Measurements from ENCODE around the gene HOXD13. TPM values are rescaled to one million over a fixed set of nuclear protein-coding genes. Genes with fewer than 3 reads are reported as not detected.
A peak's percentile ranks its signal among the peaks of the same experiment; 100 is the strongest.

The HOXD13 gene
- total and polyA plus RNA-seq, 2 of the 13 experiments (the other 11 are each of a cell fraction or from before 2014, with no cell fraction given) = not detected

- TF ChIP-seq, protein P1, sequence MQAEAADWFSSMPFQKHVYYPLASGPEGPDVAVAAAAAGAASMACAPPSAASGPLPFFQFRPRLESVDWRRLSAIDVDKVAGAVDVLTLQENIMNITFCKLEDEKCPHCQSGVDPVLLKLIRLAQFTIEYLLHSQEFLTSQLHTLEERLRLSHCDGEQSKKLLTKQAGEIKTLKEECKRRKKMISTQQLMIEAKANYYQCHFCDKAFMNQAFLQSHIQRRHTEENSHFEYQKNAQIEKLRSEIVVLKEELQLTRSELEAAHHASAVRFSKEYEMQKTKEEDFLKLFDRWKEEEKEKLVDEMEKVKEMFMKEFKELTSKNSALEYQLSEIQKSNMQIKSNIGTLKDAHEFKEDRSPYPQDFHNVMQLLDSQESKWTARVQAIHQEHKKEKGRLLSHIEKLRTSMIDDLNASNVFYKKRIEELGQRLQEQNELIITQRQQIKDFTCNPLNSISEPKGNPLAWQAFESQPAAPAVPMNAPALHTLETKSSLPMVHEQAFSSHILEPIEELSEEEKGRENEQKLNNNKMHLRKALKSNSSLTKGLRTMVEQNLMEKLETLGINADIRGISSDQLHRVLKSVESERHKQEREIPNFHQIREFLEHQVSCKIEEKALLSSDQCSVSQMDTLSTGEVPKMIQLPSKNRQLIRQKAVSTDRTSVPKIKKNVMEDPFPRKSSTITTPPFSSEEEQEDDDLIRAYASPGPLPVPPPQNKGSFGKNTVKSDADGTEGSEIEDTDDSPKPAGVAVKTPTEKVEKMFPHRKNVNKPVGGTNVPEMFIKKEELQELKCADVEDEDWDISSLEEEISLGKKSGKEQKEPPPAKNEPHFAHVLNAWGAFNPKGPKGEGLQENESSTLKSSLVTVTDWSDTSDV (CRISPR knock-in tag; IDR thresholded peaks at IDR 0.05) = no peak
- TF ChIP-seq, protein P2, sequence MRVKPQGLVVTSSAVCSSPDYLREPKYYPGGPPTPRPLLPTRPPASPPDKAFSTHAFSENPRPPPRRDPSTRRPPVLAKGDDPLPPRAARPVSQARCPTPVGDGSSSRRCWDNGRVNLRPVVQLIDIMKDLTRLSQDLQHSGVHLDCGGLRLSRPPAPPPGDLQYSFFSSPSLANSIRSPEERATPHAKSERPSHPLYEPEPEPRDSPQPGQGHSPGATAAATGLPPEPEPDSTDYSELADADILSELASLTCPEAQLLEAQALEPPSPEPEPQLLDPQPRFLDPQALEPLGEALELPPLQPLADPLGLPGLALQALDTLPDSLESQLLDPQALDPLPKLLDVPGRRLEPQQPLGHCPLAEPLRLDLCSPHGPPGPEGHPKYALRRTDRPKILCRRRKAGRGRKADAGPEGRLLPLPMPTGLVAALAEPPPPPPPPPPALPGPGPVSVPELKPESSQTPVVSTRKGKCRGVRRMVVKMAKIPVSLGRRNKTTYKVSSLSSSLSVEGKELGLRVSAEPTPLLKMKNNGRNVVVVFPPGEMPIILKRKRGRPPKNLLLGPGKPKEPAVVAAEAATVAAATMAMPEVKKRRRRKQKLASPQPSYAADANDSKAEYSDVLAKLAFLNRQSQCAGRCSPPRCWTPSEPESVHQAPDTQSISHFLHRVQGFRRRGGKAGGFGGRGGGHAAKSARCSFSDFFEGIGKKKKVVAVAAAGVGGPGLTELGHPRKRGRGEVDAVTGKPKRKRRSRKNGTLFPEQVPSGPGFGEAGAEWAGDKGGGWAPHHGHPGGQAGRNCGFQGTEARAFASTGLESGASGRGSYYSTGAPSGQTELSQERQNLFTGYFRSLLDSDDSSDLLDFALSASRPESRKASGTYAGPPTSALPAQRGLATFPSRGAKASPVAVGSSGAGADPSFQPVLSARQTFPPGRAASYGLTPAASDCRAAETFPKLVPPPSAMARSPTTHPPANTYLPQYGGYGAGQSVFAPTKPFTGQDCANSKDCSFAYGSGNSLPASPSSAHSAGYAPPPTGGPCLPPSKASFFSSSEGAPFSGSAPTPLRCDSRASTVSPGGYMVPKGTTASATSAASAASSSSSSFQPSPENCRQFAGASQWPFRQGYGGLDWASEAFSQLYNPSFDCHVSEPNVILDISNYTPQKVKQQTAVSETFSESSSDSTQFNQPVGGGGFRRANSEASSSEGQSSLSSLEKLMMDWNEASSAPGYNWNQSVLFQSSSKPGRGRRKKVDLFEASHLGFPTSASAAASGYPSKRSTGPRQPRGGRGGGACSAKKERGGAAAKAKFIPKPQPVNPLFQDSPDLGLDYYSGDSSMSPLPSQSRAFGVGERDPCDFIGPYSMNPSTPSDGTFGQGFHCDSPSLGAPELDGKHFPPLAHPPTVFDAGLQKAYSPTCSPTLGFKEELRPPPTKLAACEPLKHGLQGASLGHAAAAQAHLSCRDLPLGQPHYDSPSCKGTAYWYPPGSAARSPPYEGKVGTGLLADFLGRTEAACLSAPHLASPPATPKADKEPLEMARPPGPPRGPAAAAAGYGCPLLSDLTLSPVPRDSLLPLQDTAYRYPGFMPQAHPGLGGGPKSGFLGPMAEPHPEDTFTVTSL (CRISPR knock-in tag; IDR thresholded peaks at IDR 0.05; ENCODE audit: borderline replicate concordance) = no peak
- TF ChIP-seq, protein P3, sequence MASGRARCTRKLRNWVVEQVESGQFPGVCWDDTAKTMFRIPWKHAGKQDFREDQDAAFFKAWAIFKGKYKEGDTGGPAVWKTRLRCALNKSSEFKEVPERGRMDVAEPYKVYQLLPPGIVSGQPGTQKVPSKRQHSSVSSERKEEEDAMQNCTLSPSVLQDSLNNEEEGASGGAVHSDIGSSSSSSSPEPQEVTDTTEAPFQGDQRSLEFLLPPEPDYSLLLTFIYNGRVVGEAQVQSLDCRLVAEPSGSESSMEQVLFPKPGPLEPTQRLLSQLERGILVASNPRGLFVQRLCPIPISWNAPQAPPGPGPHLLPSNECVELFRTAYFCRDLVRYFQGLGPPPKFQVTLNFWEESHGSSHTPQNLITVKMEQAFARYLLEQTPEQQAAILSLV (CRISPR knock-in tag; IDR thresholded peaks at IDR 0.05; ENCODE audit: borderline replicate concordance) = peak; percentile 62; the same call in 1 of the 2 replicates
- TF ChIP-seq SPEN (CRISPR knock-in tag; IDR thresholded peaks at IDR 0.05; ENCODE audit: low read depth) (peak; percentile 58; the same call in 1 of the 2 replicates), ZNF230 (CRISPR knock-in tag; IDR thresholded peaks at IDR 0.05) (0 out of 2 replicates have a peak, but pooled peaks have one; percentile 39), ZNF562 (CRISPR knock-in tag; IDR thresholded peaks at IDR 0.05; ENCODE audit: borderline replicate concordance) (no peak), RAD21 (CRISPR knock-in tag; IDR thresholded peaks at IDR 0.05) (peak; percentile 81), JUNB (CRISPR knock-in tag; IDR thresholded peaks at IDR 0.05; ENCODE audit: borderline replicate concordance) (0 out of 2 replicates have a peak, but pooled peaks have one; percentile 23), ZFP91 (CRISPR knock-in tag; IDR thresholded peaks at IDR 0.05; ENCODE audit: borderline replicate concordance) (peak; percentile 68; the same call in 1 of the 2 replicates), BATF2 (CRISPR knock-in tag; IDR thresholded peaks at IDR 0.05) (0 out of 2 replicates have a peak, but pooled peaks have one; percentile 47)
These were observed 6.4 kb upstream of the HOXD13 start (continued) for GRCh38 chr2:176085861-176086771.

All from HepG2 (cell line).